IPS-20b (cell line): ENCODE measurements around the gene GMPR2.

ENCODE experiments used
- H3K27ac ChIP-seq: one replicate; pipeline ENCODE4 v1.5.1; 2013; ENCODE audit warnings: low read length
- H3K27me3 ChIP-seq: 2 replicates; pipeline ENCODE4 v1.6.1; 2013; ENCODE audit warnings: mild to moderate bottlenecking, low read length, inconsistent platforms; ENCODE audit not compliant: insufficient read depth
- H3K36me3 ChIP-seq: 2 replicates; pipeline ENCODE4 v1.6.1; 2013; ENCODE audit warnings: low read depth, mild to moderate bottlenecking, inconsistent platforms, low read length, moderate library complexity; ENCODE audit not compliant: insufficient read depth
- H3K4me1 ChIP-seq: 2 replicates; pipeline ENCODE4 v1.6.1; 2013; ENCODE audit warnings: mild to moderate bottlenecking, control low read depth, inconsistent platforms, low read length, moderate library complexity; ENCODE audit not compliant: insufficient read depth
- H3K4me3 ChIP-seq: 2 replicates; pipeline ENCODE4 v1.5.1; 2013; ENCODE audit warnings: mild to moderate bottlenecking, low read length, inconsistent platforms
- H3K9ac ChIP-seq: 2 replicates; pipeline ENCODE4 v1.6.1; 2013; ENCODE audit warnings: low read depth, mild to moderate bottlenecking, inconsistent platforms, low read length, moderate library complexity
- H3K9me3 ChIP-seq: 2 replicates; pipeline ENCODE4 v1.6.1; 2013; ENCODE audit warnings: mild to moderate bottlenecking, low read depth, low read length, inconsistent platforms; ENCODE audit not compliant: insufficient read depth

The GMPR2 gene

DNA sequence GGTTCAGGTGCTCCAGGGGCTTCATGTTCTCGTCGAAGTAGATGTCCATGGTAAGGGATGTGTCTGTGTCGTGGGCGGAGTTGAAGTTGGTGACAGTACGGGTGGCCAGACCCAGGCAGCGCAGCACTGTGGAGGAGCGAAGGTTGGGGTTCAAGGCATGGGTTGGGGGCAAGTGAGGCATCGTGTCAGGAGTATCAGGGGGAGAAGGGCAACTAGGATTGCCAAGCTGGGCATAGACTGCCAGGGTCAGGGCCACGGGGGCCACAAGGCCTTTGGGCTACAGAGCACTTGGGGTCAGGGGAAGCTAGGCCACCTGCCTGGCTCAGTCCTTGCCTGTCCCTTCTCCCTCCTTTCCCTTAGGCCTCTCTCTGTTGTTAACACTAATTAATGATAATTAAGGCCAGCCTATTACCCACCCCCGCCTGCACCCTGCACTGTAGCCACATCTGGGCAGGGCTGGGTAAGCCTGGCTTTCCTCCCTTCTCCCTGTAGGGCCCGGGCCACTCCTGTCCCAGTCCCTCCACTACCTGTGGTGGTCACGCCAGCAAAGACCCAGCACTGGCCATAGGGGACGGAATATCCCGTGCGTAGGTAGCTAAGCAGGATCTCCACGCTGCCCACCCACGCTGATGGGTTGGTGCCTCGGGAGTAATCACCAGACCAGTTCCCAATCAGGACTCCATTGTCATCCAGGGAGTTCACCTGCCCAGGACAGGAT, 26.0 kb downstream of the GMPR2 start:
- no peaks in the 10 kb centered on the region for H3K9me3 ChIP-seq
- no peak overlapping the region for H3K4me3 ChIP-seq
- no peak overlapping the region for H3K27ac ChIP-seq
- no peaks in the 10 kb centered on the region for H3K27me3 ChIP-seq
- H3K9ac ChIP-seq = no peak overlapping the region
- H3K4me1 ChIP-seq = 0 out of 2 replicates have a peak, but pooled peaks cover under 1% of the 10 kb centered on the region
- H3K36me3 ChIP-seq = no peaks in the 10 kb centered on the region

DNA sequence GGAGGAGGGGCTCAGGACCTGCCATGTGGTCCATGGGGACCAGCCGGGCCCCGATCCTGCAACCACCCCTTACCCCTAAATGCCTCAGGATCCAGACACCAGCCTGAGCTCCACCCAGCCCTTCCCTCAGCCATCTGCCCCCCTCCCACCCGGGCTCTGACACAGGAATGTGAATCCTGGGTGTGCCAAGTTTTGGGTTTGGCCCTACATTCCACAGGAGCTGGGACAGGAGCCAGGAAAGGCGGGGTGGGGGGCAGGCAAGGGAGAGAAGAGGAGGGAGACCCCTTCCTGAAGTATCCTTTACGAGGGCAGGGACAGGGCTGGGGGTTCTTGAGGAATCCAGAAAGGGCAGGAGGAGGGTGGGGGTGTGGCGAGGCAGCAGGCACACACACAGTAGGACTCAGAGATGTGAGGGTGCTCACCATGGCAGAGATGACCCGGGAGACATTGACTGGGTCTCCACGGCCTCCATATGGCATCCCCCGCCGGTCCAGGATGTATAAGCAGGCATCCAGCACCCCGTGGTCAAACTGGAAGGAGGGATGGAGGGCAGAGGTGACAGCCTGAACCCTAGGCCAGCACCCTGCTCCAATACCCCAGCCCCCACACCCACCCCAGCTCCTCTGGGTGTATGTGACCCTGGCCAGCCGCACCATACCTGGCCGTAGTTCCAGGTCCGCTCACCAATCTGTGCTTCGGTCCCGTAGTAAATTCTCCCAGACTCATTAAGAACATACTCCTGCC, 26.7 kb downstream of the GMPR2 start:
- no peak overlapping the region for H3K9ac ChIP-seq
- H3K27me3 ChIP-seq = no peaks in the 10 kb centered on the region
- H3K9me3 ChIP-seq = no peaks in the 10 kb centered on the region
- no peak overlapping the region for H3K27ac ChIP-seq
- H3K36me3 ChIP-seq = no peaks in the 10 kb centered on the region
- peaks cover 4% of the 10 kb centered on the region; the same call in 1 of the 2 replicates for H3K4me1 ChIP-seq
- H3K4me3 ChIP-seq = no peak overlapping the region

DNA sequence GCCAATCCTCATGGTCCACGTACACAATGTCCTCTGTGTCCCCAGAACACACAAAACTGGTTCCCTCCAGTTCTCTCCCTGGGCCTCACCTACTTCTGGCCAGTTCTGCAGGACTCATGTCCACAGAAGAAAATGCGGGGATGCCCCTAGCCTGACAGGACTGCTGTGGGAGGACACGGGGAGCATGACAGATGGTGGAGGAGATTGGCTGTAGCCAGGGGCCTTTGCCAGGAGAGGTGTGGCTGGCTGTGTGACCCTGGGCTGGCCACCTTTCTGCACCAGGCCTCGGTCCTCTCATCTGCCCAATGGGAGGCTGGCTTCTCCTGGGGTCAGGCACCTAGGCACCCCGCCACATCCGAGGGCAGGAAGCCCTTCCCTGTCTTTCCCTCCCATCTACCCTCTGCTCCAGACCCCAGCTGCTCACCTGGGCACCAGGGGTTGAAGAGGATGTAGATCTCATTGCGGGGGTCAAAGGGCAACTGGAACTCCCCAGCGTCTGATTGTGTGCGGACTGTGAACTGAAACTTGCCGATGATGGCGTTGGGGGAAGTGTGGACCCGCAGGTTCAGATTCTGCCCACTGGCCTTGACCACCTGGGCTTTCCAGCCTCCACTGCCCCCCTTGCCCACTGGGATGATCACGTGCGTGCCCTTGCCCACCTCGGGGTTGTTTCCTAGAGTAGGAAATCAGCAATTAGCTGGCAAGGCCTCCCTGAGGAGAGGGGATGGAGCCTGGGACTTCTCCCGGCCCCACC, 27.5 kb downstream of the GMPR2 start:
- Histone ChIP-seq H3K9me3 (no peaks in the 10 kb centered on the region), H3K36me3 (no peaks in the 10 kb centered on the region), H3K4me3 (no peak overlapping the region), H3K27ac (no peak overlapping the region), H3K27me3 (no peaks in the 10 kb centered on the region), H3K4me1 (peaks cover 4% of the 10 kb centered on the region; the same call in 1 of the 2 replicates), H3K9ac (no peak overlapping the region; the same call in 1 of the 2 replicates)

DNA sequence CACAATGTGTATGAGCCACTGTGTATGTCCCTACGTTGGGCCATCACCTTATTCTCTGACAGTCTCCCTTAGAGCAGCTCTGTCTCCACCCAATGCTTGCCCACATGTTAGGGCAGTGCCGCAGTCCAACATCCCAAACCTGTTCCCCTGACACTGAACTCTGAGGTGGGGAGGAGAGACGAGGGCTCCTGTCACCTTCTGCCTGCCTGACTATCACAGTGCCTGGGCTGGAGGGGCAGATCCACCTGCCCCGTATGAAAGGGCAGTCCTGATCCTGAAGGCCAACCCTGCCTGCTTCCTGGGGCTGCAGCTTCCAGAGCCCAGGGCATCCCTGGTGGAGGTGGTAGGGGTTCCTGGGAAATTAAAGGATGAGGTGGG, 28.0 kb downstream of the GMPR2 start:
- Histone ChIP-seq H3K27ac (no peak overlapping the region), H3K36me3 (no peaks in the 10 kb centered on the region), H3K4me3 (no peak overlapping the region), H3K27me3 (no peaks in the 10 kb centered on the region), H3K9me3 (no peaks in the 10 kb centered on the region), H3K9ac (no peak overlapping the region), H3K4me1 (peaks cover 4% of the 10 kb centered on the region; the same call in 1 of the 2 replicates)

DNA sequence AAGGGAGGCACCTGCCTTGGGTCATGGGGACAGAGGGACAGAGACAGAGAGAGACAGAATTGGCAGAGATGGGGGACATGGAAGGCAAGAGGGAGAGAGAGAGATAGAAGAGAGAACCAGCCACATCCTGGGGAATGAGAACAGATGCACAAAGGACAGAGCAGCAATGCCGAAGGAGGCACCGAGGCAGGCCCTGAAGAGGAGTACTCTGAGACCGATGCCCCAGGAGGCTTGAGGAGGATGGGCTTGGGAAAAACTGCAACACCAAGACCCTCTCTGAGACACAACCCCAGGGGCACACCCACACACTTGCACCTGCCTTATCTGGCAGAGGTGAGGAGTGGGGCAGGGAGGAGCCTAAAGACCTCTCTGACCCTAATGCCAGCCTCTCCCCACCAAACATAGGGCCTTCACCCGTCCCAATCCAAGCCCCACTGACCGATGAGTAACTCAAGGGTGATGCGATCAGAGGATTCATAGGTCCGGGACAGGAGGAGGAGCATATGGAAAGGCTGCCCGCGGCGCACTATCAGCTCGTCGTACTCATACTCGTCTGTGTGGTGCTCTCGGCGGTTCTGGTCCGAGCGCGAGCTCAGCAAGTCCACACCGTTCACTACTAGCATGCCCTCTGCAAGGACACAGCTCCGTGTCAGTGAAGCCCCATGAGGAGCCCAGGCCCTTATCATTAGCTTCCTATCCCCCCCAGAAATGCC, 28.7 kb downstream of the GMPR2 start:
- no peak overlapping the region for H3K27ac ChIP-seq
- no peaks in the 10 kb centered on the region for H3K36me3 ChIP-seq
- H3K9ac ChIP-seq = no peak overlapping the region

DNA sequence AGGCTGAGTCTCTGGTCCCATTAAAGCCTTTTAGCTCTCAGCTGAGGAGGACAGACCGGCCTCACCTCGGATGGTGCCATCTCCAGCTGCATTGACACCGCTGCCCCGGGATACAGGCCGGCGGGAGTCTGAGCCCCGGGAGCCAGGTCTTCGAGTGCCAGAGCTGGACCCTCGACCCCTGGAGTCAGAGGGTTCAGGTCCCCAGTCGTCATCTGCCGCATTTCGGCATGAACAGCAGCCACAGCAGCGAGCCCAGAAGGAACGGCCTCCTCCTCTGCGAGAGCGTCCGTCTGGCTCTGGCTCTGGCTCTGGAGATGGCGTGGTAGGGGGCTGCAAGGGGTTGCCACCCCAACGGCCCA, 29.2 kb downstream of the GMPR2 start:
- H3K9ac ChIP-seq = no peak overlapping the region
- H3K9me3 ChIP-seq = no peaks in the 10 kb centered on the region
- H3K27ac ChIP-seq = no peak overlapping the region
- H3K4me3 ChIP-seq = no peak overlapping the region
- peaks cover 4% of the 10 kb centered on the region; the same call in 1 of the 2 replicates for H3K4me1 ChIP-seq
- no peaks in the 10 kb centered on the region for H3K27me3 ChIP-seq
- no peaks in the 10 kb centered on the region for H3K36me3 ChIP-seq

More for the DNA sequence above, 28.7 kb downstream of the GMPR2 start:
- H3K4me3 ChIP-seq = no peak overlapping the region
- H3K27me3 ChIP-seq = no peaks in the 10 kb centered on the region
- H3K9me3 ChIP-seq = no peaks in the 10 kb centered on the region
- H3K4me1 ChIP-seq = peaks cover 4% of the 10 kb centered on the region; the same call in 1 of the 2 replicates

DNA sequence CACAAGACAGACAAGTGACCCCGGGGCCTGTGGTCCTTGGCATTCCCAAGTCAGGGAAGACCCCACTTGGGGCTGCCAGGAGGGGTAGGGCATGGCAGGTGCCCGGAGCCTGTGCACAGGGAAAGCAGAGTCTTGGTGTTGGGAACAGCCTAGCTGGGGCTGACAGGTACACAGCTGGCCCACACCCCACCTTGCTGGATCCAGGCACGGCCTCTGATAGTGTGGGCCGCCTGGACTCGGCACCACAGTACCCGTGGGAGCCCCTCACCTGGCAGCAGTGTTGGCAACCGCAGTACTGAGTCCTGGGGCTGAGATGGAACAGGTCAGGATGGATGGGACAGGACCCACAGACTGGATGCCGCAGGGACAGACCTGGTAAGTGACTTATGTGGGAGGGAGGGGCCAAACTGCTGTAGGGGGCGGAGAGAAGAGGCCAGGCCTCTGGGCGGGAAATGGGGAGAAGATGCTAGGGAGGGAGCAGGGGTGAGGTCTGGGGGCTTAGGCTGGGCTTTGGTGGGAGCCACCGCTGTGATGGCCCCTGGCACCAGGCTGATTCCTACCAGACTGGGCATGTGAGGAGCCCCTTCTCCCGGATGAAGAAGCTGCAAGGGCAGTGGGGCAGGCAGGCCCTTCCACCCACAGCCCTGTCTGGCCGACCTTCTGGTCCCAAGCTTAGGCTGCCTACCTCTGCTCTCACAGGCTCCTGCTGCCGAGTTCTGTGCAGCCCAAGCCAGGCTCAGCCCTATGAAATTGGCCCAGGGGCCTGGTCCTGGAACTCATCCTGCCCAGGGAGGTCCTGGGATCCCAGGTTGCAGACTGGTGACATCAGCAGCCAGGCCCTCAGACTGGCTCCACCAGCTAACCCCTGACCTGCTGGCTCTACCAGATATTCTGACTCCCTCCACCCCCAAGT, 30.3 kb downstream of the GMPR2 start, which contains the start of gene TGM1:
TSS of gene TGM1 (minus strand) at position 357 of the 913 bp plus-strand sequence. CDS start 825 bp downstream, outside the sequence.
- peak within 1 kb of the TSS; percentile 6; the same call in 1 of the 2 replicates for H3K9ac ChIP-seq

DNA sequence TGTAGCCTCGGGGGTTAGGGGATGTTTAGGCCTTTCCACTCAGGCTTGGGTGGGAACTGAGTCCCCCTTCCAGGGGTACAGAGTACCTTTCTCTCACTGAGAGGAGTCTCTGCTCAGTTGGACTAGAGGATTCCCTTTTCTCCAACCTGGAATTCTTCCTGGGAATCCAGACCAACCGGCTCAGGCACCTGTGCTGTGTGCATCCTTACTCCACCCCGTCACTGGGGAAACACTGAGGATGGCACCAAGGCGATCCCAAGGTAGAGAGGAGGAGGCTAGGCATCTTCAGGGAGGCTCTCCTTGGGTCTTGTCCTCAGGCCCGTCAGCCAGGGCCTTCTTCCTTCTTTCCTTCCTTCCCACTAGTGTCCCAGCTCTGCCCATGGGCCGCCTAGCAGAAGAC, 31.1 kb downstream of the GMPR2 start:
- peaks cover 4% of the 10 kb centered on the region; the same call in 1 of the 2 replicates for H3K4me1 ChIP-seq
- H3K4me3 ChIP-seq = no peak overlapping the region
- no peak overlapping the region; the same call in 1 of the 2 replicates for H3K9ac ChIP-seq
- no peaks in the 10 kb centered on the region for H3K36me3 ChIP-seq
- no peaks in the 10 kb centered on the region for H3K27me3 ChIP-seq
- no peaks in the 10 kb centered on the region for H3K9me3 ChIP-seq
- no peak overlapping the region for H3K27ac ChIP-seq

More for the DNA sequence above, 30.3 kb downstream of the GMPR2 start, which contains the start of gene TGM1:
- Histone ChIP-seq H3K9me3 (no peaks in the 10 kb centered on the region), H3K4me3 (no peak within 1 kb of the TSS), H3K27ac (no peak within 1 kb of the TSS), H3K36me3 (no peaks in the 10 kb centered on the region), H3K4me1 (peaks cover 4% of the 10 kb centered on the region; the same call in 1 of the 2 replicates), H3K27me3 (no peaks in the 10 kb centered on the region)

DNA sequence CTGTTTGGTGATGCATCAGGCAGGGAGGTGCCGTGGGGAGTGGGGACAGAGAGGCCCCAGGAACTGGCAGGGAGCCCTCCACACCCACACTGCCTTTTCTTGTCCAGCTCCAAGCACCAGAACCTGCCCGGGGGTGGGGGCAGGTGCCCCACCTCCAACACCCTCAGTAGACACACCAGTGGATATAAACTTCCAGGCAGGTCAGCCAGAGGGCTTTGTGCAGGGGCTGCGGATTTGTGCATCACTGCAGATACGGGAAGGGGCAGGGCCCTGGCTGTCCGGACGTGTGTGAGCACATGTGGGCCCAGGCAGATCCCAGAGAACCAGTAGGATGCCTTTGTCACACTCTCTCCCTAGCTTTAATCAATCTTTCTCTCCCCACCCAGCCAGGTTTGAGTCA, 31.6 kb downstream of the GMPR2 start:
- Histone ChIP-seq H3K9ac (no peak overlapping the region), H3K4me1 (peaks cover 4% of the 10 kb centered on the region; the same call in 1 of the 2 replicates), H3K27ac (no peak overlapping the region), H3K27me3 (no peaks in the 10 kb centered on the region), H3K4me3 (no peak overlapping the region), H3K9me3 (no peaks in the 10 kb centered on the region), H3K36me3 (no peaks in the 10 kb centered on the region)

DNA sequence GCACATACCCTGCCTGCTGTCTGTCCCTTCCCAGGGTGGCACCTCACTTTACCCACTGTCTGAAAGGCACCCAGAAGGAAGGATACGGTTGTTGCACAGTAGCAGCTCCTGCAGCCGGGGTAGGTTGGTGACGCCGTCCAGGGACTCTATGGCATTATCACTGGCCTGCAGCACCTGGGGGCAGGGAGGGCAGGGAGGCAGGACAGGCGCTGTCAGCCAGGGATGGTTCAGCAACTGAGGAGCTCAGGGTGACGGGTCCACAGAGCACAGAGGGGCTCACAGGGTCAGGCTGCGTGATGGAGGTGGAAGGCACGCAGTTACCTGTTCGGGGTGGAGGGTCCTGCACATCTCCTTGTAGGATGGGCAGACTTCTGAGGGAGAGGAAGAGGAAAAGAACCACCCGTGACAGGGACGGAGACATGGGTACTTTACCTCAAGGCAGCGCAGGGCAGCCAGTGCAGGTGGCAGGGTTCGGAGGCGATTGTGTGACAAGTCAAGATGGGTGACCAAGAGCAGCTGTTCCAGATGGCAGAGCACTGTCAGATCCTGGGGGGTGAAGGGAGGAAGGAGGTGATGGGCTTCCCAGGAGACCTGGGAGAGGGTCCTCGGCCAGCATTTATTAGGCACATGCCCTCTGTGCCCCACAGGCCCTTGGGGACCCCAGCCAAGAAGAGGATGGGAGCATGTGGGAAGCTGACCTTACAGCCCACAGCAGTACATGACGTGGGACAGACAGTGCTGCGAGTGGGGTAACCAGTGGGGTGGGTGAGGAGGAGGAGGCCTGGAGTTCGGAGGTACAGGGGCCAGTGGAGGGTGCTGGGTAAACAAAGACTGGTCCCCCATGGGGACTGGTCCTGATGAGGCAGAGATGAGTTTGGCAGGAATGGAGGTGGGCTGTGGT, 33.9 kb downstream of the GMPR2 start:
- Histone ChIP-seq H3K27ac (no peak overlapping the region), H3K4me3 (no peak overlapping the region), H3K9ac (no peak overlapping the region)

More for the DNA sequence above, 33.9 kb downstream of the GMPR2 start:
- Histone ChIP-seq H3K36me3 (no peaks in the 10 kb centered on the region), H3K9me3 (no peaks in the 10 kb centered on the region), H3K4me1 (peaks cover 4% of the 10 kb centered on the region; the same call in 1 of the 2 replicates), H3K27me3 (no peaks in the 10 kb centered on the region)
